WTC11 (cell line): ENCODE results near the gene HNRNPAB. TPM values are rescaled to one million over a fixed set of nuclear protein-coding genes. Genes with fewer than 3 reads are reported as not detected.

Source experiments
- ATAC-seq: fragments of 200-7000 bp; cut with Tn5 transposase; 2 replicates; pipeline ENCODE4 v1.10.0; 2021; ENCODE audit warnings: mild to moderate bottlenecking, moderate library complexity
- CTCF ChIA-PET: fragments of 300-600 bp; sonication (Branson Sonifier 250); formaldehyde crosslinking; loops from one replicate; lab custom pipeline; 2021; ENCODE audit warnings: antibody characterized with exemption; lab: Charles Lee
- POLR2A ChIA-PET: fragments of 350-600 bp; sonication (Branson Sonifier 250); formaldehyde crosslinking; loops from one replicate; lab custom pipeline; 2021; ENCODE audit warnings: antibody characterized with exemption; lab: Charles Lee
- DNase-seq: peaks from one replicate; pipeline ENCODE4 v3.0.0; 2021; ENCODE audit warnings: low spot score
- H3K27ac Mint-ChIP-seq: 2 replicates; pipeline ENCODE4 v1.8.0; 2021; ENCODE audit warnings: mixed read lengths
- H3K27me3 Mint-ChIP-seq: 2 replicates; pipeline ENCODE4 v1.8.0; 2021; ENCODE audit warnings: low read depth, mild to moderate bottlenecking, moderate library complexity, mixed read lengths
- H3K36me3 Mint-ChIP-seq: 2 replicates; pipeline ENCODE4 v1.8.0; 2021; ENCODE audit warnings: mixed read lengths
- H3K4me1 Mint-ChIP-seq: 2 replicates; pipeline ENCODE4 v1.8.0; 2022; ENCODE audit warnings: mixed read lengths
- H3K4me3 Mint-ChIP-seq: 2 replicates; pipeline ENCODE4 v1.8.0; 2021; ENCODE audit warnings: mild to moderate bottlenecking, moderate library complexity, mixed read lengths
- H3K9me3 Mint-ChIP-seq: 2 replicates; pipeline ENCODE4 v1.8.0; 2021; ENCODE audit warnings: mixed read lengths
- GTF2I ChIP-seq: fragments of 250-450 bp; sonication (Bioruptor Pico); conservative IDR thresholded peaks from 2 replicates; pipeline ENCODE4 v1.4.0; 2021; ENCODE audit warnings: mild to moderate bottlenecking
- HMGA2 ChIP-seq: fragments of 250-450 bp; sonication (Bioruptor Pico); IDR thresholded peaks from 2 replicates; pipeline ENCODE4 v1.4.0; 2021; ENCODE audit warnings: mild to moderate bottlenecking, moderate library complexity
- JAZF1 ChIP-seq: fragments of 250-450 bp; sonication (Bioruptor Pico); IDR thresholded peaks from 2 replicates; pipeline ENCODE4 v1.9.0; 2021; ENCODE audit warnings: moderate library complexity, mild to moderate bottlenecking, inconsistent platforms
- NR2C2 ChIP-seq: sonication (generic); formaldehyde crosslinking; IDR thresholded peaks from 2 replicates; pipeline ENCODE4 v1.8.0; 2022; ENCODE audit warnings: mild to moderate bottlenecking, missing genetic modification reagents
- RORB ChIP-seq: fragments of 250-450 bp; sonication (Bioruptor Pico); IDR thresholded peaks from 2 replicates; pipeline ENCODE4 v1.9.0; 2021; ENCODE audit warnings: mild to moderate bottlenecking
- total RNA-seq: library from RNA; stranded (reverse); gene quantifications from 3 replicates; pipeline ENCODE4 v1.2.3, GENCODE V29; 2021
- TF ChIP-seq, protein P1 (sequence below): sonication (generic); formaldehyde crosslinking; IDR thresholded peaks from 2 replicates; pipeline ENCODE4 v1.8.1; 2023; ENCODE audit warnings: mild to moderate bottlenecking, missing genetic modification reagents, moderate library complexity
- TF ChIP-seq, protein P2 (sequence below): fragments of 200-600 bp; IDR thresholded peaks from 2 replicates; pipeline ENCODE4 v1.8.0; 2022; ENCODE audit warnings: antibody characterized with exemption
- TF ChIP-seq, protein P3 (sequence below): sonication (generic); formaldehyde crosslinking; IDR thresholded peaks from 2 replicates; pipeline ENCODE4 v1.8.0; 2022; ENCODE audit warnings: mild to moderate bottlenecking, missing genetic modification reagents
- TF ChIP-seq, protein P4 (sequence below): sonication (generic); formaldehyde crosslinking; IDR thresholded peaks from 2 replicates; pipeline ENCODE4 v1.8.1; 2022; ENCODE audit warnings: missing genetic modification reagents, borderline replicate concordance
- TF ChIP-seq, protein P5 (sequence below): fragments of 250-450 bp; sonication (Bioruptor Pico); IDR thresholded peaks from 2 replicates; pipeline ENCODE4 v1.9.0; 2021; ENCODE audit warnings: mild to moderate bottlenecking, borderline replicate concordance
- TF ChIP-seq, protein P6 (sequence below): sonication (generic); formaldehyde crosslinking; IDR thresholded peaks from 2 replicates; pipeline ENCODE4 v1.8.0; 2023; ENCODE audit warnings: missing genetic modification reagents, mild to moderate bottlenecking, borderline replicate concordance

Gene HNRNPAB
- total RNA-seq, 1 experiment from 2014 or later = 457 TPM

DNA sequence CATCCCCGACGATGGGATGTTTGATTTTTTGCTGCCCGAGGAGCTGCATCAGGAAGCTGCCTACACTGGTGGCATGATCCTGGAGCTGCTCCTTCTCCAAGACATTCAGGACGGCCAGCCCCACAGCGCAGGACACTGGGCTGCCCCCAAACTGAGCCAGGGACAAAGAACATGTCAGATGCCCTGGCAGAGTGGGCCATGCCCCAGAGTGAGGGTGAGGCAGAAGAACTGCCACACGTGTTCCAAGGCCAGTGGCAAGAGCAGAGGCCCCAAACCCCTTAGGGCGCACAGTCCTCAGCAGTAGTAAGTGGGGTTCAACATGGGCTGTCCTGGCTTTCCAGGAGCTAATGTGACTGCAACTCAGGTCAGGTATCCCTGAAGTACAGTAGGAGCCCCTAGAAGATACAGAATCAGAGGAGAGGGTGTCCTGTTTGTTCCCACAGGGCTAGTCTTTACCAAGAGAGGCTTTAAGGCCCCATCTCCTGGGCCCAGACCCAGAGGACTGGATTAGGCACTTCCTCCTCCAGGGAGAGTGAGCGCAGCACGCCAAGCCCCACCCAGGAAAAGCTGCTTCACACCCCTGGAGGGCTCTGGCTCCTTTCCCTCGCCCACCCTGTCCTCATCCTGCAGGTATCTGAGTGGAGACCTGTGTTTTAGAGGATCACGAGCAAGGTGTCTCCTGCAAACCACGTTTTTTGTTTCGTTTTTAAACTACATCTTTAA is 11.1 kb downstream of the HNRNPAB start (continued):
- TF ChIP-seq, protein P1, sequence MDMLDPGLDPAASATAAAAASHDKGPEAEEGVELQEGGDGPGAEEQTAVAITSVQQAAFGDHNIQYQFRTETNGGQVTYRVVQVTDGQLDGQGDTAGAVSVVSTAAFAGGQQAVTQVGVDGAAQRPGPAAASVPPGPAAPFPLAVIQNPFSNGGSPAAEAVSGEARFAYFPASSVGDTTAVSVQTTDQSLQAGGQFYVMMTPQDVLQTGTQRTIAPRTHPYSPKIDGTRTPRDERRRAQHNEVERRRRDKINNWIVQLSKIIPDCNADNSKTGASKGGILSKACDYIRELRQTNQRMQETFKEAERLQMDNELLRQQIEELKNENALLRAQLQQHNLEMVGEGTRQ = no peak
- TF ChIP-seq, protein P2, sequence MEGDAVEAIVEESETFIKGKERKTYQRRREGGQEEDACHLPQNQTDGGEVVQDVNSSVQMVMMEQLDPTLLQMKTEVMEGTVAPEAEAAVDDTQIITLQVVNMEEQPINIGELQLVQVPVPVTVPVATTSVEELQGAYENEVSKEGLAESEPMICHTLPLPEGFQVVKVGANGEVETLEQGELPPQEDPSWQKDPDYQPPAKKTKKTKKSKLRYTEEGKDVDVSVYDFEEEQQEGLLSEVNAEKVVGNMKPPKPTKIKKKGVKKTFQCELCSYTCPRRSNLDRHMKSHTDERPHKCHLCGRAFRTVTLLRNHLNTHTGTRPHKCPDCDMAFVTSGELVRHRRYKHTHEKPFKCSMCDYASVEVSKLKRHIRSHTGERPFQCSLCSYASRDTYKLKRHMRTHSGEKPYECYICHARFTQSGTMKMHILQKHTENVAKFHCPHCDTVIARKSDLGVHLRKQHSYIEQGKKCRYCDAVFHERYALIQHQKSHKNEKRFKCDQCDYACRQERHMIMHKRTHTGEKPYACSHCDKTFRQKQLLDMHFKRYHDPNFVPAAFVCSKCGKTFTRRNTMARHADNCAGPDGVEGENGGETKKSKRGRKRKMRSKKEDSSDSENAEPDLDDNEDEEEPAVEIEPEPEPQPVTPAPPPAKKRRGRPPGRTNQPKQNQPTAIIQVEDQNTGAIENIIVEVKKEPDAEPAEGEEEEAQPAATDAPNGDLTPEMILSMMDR = no peak

DNA sequence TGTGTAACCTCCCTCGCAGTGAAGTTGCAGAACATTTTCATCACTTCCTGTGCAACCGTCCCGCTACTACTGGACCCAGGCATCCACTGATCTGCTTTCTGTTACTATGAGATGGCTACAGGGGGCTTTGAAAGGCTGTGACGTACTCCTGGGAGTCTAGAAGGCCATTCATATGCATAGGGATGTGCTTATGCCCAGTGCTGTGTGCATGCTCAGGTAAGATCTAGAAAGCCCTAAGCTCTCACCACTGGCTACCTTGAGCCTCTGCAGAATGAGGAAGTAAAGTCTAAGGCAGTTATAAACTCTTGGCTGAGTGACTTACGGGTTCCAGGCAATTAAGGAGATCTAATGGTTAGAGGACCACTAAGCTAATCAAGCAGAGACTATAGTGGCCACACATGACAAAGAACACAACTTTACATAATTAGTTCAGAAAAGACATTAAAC is 11.8 kb downstream of the HNRNPAB start:
- Mint-ChIP-seq H3K9me3 (no peaks in the 10 kb centered on the region; the same call in 1 of the 2 replicates), H3K36me3 (peaks cover 70% of the 10 kb centered on the region), H3K27ac (peak overlapping the region; percentile 53; the same call in 1 of the 2 replicates), H3K4me3 (no peak overlapping the region)
- no peak for DNase-seq
- CTCF ChIA-PET = interaction anchor here (0.6 kb wide), 1 partner anchor 1874 kb away, joined by 3 read pairs; no protein-coding TSS in a partner anchor
- POLR2A ChIA-PET = interaction anchor here (1.0 kb wide), 1 partner anchor 12 kb away, joined by 4 read pairs; the partner anchor contains the start of gene HNRNPAB
- TF ChIP-seq NR2C2 (CRISPR knock-in tag) = no peak
- TF ChIP-seq, protein P3, sequence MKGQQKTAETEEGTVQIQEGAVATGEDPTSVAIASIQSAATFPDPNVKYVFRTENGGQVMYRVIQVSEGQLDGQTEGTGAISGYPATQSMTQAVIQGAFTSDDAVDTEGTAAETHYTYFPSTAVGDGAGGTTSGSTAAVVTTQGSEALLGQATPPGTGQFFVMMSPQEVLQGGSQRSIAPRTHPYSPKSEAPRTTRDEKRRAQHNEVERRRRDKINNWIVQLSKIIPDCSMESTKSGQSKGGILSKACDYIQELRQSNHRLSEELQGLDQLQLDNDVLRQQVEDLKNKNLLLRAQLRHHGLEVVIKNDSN (CRISPR knock-in tag) = no peak
- TF ChIP-seq, protein P4, sequence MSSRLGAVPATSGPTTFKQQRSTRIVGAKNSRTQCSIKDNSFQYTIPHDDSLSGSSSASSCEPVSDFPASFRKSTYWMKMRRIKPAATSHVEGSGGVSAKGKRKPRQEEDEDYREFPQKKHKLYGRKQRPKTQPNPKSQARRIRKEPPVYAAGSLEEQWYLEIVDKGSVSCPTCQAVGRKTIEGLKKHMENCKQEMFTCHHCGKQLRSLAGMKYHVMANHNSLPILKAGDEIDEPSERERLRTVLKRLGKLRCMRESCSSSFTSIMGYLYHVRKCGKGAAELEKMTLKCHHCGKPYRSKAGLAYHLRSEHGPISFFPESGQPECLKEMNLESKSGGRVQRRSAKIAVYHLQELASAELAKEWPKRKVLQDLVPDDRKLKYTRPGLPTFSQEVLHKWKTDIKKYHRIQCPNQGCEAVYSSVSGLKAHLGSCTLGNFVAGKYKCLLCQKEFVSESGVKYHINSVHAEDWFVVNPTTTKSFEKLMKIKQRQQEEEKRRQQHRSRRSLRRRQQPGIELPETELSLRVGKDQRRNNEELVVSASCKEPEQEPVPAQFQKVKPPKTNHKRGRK (CRISPR knock-in tag) = no peak
- TF ChIP-seq RORB (CRISPR knock-in tag) = no peak
- TF ChIP-seq HMGA2 (CRISPR knock-in tag) = no peak
- TF ChIP-seq, protein P5, sequence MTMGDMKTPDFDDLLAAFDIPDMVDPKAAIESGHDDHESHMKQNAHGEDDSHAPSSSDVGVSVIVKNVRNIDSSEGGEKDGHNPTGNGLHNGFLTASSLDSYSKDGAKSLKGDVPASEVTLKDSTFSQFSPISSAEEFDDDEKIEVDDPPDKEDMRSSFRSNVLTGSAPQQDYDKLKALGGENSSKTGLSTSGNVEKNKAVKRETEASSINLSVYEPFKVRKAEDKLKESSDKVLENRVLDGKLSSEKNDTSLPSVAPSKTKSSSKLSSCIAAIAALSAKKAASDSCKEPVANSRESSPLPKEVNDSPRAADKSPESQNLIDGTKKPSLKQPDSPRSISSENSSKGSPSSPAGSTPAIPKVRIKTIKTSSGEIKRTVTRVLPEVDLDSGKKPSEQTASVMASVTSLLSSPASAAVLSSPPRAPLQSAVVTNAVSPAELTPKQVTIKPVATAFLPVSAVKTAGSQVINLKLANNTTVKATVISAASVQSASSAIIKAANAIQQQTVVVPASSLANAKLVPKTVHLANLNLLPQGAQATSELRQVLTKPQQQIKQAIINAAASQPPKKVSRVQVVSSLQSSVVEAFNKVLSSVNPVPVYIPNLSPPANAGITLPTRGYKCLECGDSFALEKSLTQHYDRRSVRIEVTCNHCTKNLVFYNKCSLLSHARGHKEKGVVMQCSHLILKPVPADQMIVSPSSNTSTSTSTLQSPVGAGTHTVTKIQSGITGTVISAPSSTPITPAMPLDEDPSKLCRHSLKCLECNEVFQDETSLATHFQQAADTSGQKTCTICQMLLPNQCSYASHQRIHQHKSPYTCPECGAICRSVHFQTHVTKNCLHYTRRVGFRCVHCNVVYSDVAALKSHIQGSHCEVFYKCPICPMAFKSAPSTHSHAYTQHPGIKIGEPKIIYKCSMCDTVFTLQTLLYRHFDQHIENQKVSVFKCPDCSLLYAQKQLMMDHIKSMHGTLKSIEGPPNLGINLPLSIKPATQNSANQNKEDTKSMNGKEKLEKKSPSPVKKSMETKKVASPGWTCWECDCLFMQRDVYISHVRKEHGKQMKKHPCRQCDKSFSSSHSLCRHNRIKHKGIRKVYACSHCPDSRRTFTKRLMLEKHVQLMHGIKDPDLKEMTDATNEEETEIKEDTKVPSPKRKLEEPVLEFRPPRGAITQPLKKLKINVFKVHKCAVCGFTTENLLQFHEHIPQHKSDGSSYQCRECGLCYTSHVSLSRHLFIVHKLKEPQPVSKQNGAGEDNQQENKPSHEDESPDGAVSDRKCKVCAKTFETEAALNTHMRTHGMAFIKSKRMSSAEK (CRISPR knock-in tag) = no peak
- TF ChIP-seq, protein P6, sequence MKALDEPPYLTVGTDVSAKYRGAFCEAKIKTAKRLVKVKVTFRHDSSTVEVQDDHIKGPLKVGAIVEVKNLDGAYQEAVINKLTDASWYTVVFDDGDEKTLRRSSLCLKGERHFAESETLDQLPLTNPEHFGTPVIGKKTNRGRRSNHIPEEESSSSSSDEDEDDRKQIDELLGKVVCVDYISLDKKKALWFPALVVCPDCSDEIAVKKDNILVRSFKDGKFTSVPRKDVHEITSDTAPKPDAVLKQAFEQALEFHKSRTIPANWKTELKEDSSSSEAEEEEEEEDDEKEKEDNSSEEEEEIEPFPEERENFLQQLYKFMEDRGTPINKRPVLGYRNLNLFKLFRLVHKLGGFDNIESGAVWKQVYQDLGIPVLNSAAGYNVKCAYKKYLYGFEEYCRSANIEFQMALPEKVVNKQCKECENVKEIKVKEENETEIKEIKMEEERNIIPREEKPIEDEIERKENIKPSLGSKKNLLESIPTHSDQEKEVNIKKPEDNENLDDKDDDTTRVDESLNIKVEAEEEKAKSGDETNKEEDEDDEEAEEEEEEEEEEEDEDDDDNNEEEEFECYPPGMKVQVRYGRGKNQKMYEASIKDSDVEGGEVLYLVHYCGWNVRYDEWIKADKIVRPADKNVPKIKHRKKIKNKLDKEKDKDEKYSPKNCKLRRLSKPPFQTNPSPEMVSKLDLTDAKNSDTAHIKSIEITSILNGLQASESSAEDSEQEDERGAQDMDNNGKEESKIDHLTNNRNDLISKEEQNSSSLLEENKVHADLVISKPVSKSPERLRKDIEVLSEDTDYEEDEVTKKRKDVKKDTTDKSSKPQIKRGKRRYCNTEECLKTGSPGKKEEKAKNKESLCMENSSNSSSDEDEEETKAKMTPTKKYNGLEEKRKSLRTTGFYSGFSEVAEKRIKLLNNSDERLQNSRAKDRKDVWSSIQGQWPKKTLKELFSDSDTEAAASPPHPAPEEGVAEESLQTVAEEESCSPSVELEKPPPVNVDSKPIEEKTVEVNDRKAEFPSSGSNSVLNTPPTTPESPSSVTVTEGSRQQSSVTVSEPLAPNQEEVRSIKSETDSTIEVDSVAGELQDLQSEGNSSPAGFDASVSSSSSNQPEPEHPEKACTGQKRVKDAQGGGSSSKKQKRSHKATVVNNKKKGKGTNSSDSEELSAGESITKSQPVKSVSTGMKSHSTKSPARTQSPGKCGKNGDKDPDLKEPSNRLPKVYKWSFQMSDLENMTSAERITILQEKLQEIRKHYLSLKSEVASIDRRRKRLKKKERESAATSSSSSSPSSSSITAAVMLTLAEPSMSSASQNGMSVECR = no peak
- no peak for TF ChIP-seq GTF2I (CRISPR knock-in tag)
- TF ChIP-seq JAZF1 (CRISPR knock-in tag) = no peak
- TF ChIP-seq, all 79 proteins: peak for 0
- Mint-ChIP-seq H3K4me1 (peaks cover 13% of the 10 kb centered on the region), H3K27me3 (no peaks in the 10 kb centered on the region)
- ATAC-seq = no peak
